Measurements from ENCODE around the gene KRT84.

The KRT84 gene

DNA sequence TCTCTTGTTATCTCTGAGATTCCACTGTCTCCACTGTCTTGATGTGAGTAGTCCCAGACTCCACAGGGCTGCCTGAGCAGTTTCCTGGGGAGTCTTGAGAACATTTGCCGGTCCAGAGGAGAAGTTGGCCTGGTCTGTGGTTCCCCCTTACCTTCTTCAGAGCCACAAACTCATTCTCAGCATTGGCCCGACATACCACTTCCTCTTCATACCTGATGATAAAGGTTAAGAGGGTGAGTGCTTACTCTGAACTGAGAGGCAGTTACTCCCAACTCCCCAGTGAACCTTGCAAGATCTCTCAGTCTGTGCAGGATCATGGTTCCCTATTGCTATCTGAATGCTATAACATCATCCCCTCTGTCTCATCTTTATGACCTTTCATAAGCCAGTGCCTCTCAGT lies 2.6 kb downstream of the KRT84 start:
- DNase-seq = no peak

DNA sequence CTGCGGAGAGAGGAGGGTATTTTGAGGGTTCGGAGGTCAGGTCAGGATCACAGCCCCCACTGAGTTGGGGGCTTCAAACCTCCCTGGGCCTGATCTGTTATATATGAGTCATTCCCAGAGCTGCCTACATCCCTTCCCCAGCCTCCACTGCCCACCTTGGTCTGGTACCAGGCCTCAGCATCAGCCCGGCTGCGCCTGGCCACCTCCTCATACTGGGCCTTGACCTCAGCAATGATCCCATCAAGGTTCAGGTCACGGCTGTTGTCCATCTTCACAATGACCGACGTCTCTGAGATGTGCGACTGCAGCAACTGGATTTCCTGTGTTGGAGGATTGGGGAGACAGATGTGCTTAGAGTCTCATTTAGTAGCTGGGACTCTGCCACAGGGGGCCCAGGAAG lies 4.2 kb downstream of the KRT84 start:
- DNase-seq = no peak

DNA sequence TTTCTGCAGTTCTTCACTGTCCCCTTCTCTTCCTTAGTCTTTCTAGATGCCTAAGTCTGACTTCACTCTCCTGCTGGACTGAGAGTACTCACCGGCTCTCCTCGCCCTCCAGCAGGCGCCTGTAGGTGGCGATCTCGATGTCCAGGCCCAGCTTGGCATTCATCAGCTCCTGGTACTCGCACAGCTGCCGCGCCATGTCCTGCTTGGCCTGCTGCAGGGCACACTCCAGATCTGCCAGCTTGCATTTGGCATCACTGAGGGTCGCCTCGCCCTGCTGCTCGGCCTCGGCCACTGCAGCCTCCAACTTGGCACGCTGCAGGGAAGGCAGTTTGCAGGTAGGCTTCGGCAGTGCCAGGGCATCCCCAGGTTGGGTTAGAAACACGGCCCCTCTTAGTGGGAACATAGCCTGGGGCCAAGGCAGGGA lies 5.2 kb downstream of the KRT84 start:
- no peak for DNase-seq

DNA sequence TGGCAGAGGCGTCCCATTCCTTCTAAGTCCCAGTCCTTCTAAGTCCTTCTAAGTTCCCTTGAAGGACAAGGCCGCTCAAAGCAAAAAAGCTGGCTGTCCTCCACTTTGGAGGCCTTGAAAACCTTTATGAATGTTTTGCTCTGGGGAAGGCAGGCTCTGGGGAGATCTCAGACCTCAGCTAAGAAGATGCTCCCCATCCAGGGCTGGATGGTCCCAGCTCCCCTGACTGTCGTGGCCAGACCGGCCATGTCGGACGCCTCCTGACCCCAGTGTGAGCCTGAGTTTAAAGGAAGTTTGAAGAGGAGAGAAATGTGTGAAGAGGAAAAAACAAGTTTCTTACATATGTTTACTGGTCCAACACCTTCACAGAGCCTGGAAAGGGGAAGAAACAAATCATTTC lies 5.9 kb downstream of the KRT84 start:
- no peak for DNase-seq

DNA sequence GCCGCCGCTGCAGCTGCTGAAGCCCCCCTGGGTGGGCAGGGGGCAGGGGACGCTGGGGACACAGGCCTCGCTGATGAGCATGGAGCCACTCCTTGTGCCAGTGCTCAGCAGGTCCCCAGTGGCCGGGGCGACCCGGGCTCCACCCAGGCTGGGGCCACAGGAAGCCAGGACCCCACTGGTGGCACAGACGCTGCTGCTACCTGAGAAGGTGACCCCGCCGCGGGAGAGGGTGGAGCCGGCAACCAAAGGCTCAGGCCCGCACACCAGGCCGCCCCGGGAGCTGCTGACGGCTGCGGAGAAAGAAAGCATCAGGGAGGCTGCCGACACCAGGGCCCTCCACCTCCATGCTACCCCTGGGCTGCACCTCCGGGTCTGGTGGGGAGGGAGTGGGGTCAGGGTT lies 7.4 kb downstream of the KRT84 start:
- no peak for DNase-seq

DNA sequence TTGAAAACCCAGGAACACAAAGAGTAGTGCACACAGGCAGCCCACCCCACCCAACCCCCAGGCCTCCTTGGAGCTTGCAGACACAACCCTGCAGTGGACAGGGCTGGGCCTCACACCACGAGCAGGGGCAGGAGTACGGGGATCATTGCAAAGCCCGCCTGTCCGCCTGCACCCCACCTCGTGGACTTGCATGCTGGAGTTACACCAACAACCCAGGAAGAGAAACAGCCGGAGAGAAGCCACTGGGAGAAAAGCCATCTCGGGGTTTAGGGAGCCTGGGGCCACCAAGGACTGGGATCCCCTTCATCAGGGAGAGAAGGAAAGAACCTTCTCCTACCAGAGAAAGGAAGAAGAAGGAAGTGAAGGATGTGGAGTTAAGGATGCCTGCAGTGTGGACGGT lies 8.2 kb downstream of the KRT84 start:
- no peak for DNase-seq

DNA sequence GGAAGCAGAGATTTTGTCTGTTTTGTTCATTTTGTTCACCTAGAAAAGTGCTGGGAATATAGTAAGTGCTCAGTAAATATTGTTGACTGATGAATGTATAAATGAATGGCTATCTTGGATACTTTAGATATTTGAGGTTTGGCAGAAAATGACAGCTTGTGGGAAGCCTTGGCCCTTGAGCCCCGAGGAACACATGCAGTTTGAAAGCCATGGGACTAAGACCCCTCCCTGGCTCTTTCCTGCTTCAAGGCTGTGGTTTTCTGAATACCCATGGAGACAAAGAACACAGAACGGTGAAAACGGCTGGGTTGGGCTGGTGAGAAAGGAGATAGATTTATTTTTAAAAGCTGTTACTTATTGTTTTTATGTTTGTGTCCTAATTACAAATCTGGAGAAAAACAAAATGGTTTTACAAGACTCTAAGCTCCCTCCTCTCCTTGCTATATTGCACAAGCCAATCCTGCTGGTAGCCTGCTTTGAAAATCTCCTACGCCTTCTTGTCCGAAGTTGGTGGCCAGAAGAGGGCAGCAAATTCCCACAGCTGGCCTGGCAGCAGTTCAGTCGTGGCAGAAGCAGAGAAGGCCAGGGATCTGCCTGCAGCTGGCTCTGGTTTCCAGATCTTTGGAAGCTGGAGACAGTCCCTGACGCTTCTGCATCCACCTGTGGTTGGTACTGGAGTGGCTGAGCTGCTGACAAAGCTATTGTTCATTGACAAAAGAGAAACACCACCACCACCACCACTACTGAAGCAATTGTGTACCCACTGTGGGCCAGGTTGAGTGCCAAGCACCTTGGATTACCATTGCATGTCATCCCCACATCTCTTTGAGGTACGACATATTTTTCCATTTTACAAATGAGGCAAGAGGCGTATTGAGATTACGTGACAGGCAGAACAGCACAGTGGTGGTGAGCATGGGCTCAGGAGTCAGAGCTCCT lies 13.0 kb downstream of the KRT84 start:
- peak; percentile 48 to 60 for DNase-seq

DNA sequence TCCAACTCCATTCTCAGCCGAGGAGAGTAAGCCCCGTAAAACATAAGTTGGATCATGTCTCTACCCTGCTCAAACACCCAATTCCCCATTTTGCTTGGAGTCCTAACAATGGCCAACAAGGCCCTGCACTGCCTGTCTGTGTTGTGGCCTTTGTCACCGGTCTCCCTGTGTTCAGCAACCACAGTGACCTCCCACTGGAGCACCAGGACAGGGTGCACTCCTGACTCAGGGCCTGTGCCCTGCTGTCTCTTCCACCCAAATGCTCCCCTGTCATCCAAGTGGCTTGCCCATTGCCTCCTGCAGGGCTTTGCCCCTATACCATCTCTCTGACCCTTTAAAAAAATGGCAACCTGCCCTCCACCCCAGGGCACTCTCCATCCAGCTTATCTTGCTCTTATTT lies 13.7 kb downstream of the KRT84 start:
- no peak for DNase-seq

DNA sequence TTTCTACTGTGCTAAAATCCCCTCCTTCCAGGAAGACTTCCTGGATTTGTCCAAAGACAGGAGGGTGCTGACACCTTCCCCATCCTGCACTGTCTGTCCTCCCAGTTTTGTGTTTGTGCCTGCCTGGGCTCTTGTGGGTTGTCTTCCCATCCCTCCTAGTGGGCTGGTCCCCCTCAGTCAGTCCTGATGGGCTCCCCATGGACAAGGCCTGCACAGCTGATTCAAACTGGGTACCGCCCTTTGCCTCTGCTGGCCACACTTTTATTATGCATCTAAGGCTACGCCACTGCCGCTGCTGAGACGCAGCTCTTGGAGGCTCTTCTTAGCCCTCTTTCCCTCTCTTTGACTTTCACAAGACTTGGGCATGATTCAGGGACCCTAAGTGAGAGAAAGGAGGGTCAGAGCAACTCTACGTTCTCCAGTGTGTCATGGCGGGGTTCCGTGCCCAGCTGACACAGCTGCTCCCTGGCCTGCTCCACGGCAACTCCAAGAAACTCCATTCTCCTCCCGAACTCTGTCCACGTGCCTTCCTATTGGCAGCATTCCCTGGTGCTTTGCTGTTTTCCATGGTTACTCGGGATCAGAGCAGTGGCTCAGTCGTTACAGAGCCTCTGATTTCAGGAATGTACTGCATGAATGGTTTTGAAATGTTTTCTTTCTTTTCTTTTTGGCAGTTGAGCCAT lies 14.4 kb downstream of the KRT84 start:
- no peak for DNase-seq

DNA sequence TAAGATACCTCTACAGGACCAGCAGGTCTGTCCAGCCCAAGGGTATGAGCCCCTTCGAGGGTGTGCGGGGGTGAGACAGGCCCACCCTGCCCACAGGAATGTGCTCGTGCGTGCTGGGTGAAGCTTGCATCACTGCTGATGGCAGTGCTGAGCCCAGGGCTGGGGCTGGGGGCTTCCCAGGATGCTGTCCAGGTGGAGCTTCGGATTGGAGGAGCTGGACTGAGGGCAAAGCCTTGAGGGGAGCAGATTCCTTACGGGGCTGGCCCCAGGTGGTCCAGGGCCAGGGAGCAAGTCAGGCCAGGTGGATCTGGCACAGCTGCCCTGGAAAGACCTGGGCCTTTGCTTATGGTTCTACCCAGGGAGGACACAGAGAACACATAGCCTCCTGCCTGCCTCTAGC lies 15.6 kb downstream of the KRT84 start:
- DNase-seq = no peak

DNA sequence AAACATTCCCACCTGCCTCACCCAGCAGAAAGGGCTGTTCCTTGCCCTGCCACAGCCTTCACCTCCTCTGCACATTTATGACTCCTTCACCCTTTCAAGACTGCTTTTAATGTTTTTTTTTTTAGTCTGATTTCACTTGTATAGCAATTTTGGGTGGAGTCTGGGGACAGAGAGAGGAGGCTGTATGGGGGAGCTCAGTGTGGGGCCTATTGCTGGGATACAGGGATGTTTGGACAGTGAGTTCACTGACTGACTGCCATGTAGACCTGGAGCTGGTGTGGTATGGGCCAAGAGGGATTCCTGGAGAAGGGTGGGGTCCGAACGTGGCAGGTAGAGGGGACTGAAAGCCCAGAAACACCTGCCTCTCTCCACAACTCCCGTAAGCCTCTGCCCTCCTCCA lies 16.2 kb downstream of the KRT84 start:
- no peak for DNase-seq

DNA sequence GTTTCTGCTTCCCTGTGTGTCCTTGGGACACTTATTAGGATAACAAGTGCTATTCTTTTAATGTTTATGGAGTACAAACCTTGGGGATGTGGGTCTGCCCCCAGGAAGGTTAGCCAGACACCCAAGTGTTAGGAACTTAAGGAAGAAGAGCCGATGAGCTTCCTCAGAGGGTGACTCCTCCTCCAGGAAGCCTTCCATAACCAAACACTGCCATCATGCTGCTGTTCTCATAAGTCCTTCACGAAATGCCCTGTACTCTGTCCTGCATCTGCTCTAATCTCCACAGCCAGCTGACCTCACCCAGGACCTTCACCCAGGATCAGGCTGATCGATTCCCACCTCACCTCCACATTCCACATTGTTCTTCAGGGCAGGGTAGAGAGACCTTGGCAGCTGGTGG lies 16.9 kb downstream of the KRT84 start:
- no peak for DNase-seq

DNA sequence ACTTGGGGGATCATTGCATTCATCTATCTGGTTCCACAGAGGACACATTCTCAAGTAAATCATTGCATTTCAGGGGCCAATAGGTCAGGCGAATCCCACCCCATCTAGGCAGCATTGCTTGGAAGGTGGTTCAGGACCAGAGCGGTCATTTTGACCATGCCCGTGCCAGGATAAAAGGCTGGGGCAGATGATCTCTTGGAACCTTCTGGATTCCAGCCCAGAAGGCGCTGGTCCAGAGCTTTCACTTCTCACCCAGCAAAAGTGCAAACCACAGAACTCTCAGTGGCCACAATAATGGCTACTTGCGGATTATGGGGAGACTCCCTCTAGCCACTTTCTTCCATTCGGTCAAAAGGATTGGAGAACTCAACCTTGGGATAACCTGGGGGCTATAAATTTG lies 17.6 kb downstream of the KRT84 start:
- no peak for DNase-seq

DNA sequence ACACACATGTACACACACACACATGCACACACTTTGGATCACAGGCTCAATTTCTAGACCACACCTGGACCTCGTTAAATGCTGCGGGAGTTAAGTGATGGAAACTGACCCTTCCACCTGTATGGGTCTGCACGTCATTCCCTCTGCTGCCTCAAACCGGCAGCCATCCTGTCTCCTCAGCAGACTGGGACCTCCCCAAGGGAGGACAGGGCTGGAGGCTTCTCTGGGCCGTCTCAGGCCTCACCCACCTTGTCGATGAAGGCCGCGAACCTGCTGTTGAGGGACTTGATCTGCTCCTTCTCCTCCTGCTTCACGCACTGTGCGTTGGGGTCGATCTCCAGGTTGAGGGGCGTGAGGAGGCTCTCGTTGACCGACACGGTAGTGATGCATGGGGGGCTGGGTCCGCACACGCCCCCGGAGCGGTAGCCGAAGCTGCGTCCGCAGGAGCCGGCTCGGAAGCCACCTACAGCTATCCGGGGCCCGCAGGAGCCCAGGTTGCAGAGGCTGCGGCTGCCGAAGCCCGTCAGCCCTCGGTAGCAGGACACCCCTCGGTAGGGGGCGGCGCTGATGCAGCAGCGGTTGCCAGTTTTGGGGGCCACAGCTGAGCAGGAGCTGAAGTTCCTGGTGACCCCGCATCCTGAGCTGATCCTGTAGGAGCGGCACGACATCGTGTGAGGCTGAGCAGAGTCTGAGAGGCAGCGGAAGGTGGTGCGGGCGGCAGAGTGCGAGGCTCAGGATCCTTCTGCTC lies 18.5 kb downstream of the KRT84 start, which contains the start of gene KRT85:
KRT85 (minus strand) TSS at position 744 of the 748 bp plus-strand sequence; CDS start at position 668, 76 bp downstream.
- no peak for DNase-seq

DNA sequence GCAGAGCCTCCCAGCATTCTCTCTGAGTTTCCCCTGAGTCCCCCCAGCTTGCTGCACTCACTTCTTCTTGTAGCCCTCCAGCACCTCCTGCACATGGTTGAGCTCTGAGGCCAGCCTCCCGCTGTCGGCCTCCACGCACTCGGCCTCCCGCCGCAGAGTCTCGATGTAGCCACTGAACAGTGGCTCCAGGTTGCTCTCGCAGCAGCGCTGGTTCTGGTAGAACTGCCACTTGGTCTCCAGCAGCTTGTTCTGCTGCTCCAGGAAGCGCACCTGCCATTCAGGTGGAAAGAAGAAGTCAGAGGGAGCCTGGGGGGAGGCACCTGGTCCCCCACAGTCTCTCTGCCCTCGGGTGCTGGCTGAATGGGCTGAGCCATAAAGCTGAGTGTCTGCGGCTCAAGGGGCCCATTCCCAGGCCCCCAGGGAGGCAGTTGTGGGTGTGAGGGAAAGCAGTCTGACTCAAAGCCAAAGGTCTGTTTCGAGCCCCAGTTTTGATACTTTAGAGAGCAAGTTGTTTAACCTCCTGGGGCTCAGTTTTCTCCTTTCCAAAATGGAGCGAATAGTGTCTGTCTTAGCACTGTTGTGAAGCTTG lies 20.5 kb downstream of the KRT84 start:
- no peak for DNase-seq

DNA sequence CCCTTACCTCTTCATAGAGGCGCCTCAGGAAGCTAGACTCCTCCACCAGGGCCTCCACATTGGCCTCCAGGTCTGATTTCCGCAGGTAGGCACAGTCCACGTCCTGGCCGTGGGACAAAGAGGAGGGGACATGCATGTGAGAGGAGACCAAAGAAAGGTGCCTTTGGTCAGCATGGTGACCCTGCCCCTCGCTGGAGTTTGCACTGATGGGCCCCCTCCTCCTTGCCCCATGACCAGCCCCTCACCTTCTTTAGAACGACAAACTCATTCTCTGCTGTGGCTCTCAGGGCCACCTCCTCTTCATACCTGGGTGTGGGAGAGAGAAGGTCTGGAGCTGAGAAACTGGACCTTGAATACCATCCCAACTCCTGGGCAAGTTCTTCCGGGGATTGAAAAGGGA lies 21.4 kb downstream of the KRT84 start:
- no peak for DNase-seq

DNA sequence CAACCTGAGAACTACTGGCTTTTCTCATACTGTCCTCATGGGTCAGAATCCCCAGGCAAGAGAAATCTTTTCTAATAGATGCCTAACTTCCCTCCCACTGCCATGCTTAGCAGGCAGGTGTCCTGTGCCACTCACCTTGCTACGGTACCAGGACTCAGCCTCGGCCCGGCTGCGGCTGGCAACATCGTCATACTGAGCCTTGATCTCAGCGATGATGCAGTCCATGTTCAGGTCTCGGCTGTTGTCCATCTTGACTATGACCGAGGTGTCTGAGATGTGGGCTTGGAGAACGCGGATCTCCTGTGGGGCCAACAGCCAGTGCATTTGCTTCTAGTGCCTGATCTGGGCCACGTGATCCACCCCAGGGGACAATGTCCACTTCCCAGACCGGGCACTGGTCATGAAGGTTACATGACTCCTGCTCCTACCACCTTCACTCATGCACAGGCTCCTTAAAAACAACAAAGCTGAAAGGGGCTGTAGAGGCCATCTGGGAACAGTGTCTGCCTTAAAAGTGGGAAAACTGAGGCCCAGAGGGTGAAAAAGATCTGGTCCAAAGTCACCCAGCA lies 22.3 kb downstream of the KRT84 start:
- no peak for DNase-seq

DNA sequence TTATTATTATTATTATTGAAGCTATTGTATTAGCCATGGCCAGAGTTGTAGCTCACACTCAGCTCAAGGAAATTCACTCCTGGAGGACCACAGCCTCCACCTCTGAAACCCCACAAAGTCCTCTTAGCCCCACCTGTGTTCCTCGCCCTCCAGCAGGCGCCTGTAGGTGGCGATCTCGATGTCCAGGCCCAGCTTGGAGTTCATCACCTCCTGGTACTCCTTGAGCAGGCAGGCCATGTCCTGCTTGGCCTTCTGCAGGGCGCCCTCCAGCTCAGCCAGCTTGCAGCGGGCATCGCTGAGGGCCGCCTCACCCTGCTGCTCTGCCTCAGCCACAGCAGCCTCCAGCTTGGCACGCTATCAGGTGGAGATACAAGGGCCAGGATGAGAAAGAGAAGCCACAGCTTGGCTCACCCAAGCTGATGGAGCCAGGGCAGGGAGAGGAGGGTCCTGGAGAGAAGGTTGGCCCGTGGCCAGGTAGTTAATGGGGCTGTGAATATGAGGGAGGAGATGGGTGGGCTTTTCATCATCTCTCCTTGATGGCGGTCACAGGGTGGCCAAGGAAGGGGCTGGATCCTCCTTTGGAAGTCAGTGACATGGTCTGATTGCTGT lies 23.2 kb downstream of the KRT84 start:
- no peak for DNase-seq

DNA sequence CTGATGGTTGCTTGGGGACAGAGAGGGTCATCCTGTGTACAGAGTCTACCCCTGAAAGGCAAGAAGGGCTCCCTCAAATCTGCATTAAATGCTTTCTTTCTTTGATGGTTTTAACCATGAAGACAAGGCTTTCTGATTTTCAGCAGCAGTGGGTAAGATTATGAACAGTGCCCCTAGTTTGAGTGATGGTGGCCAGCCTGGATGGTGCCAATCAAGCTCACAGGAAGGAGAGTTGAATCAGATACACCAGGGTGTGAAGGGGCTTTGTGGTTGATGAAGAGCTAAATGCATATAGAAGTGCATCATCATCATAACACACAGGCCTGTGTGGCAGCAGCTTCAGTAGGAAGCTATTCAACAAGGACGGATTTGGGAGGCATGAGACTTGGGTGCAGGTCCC lies 23.9 kb downstream of the KRT84 start:
- DNase-seq = no peak

DNA sequence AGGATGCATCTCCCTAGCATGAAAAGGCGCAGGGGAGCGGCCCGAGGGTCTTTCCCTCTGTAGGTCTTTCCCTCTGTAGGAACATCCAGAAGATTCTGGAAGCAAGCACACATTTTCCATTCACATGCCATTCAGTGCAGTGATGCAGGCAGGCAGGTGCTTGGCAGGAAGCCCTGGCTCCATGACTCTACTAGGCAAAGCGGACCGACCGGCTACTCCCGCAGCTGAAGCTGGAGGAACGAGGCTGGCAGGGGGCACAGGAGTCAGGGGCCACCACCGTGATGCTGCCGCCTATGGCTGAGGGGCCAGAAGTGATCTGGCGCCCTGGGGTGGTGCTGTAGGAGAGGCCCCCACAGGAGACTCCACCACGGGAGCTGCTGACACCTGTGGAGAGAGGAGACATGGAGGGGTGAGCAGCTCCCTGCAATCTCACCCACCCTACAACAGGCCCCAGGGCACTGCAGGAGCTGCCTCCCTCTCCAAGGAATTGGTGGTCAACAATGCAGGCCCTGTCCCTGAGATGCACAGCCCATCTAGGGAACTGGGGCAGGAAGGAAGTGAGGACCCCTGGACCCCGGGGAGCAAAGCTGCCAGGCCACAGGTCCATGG lies 24.7 kb downstream of the KRT84 start:
- no peak for DNase-seq

DNA sequence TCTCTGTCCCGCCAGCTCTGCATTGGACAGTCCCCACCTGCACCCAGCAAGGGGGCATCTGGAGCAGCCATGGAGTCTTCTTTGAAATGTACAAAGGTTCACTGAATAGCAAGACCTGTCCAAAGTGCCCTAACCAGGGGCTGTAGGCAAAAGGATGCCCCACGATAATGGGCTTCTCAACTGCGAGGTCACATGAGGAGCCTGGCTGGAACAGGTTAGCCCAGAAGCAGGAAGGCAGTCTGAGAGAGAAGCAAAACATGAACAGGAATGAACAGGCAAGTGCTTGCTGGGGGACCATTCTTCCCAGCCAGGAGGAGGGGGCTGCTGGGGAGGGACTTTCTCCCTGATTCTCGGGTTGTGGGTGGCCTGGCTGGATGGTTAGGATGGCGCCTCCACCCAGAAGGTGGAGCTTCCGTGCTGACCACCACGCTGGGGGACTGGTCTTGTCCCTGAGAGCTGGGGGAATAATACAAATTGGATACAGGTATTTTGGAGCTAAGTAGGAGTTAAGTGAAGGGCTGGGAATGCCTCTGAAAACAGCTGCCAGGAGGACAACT lies 25.3 kb downstream of the KRT84 start:
- no peak for DNase-seq
